Embryonic facial prominence (tissue), 1 donor: ENCODE results near the gene ZNF197.
"Not testable (repeated sequence)": the region's sequence is repeated elsewhere in the genome, so short reads cannot be mapped to it uniquely, and the experiment has no call there.

Source experiments
- DNase-seq: peaks from one replicate; pipeline ENCODE4 v3.0.0-alpha.2; 2016; ENCODE audit errors: extremely low spot score

Gene ZNF197

GRCh38 chr3:44661189-44661588 lies 36.4 kb downstream of the ZNF197 start:
- DNase-seq, result no peak

- no peak for DNase-seq
Observed at GRCh38 chr3:44665173-44665572, 40.3 kb downstream of the ZNF197 start.

- no peak for DNase-seq
Observed at GRCh38 chr3:44666346-44666745, 41.5 kb downstream of the ZNF197 start.

GRCh38 chr3:44669760-44670159 lies 44.9 kb downstream of the ZNF197 start:
- no peak for DNase-seq

- not testable (repeated sequence) for DNase-seq
Observed at GRCh38 chr3:44673466-44673865, 48.6 kb downstream of the ZNF197 start.

- no peak for DNase-seq
Observed at GRCh38 chr3:44674211-44674610, 49.4 kb downstream of the ZNF197 start.

GRCh38 chr3:44678480-44679116 lies 53.8 kb downstream of the ZNF197 start:
- DNase-seq, result no peak

- no peak for DNase-seq
Observed at GRCh38 chr3:44680921-44681455, 56.2 kb downstream of the ZNF197 start.

GRCh38 chr3:44682182-44682896 lies 57.5 kb downstream of the ZNF197 start:
- no peak for DNase-seq

- DNase-seq, result peak; percentile 49
Observed at GRCh38 chr3:44685128-44685800, 60.4 kb downstream of the ZNF197 start.

- DNase-seq, result no peak
Observed at GRCh38 chr3:44687898-44688297, 63.1 kb downstream of the ZNF197 start.
